HEK293 (cell line): Measurements from ENCODE around the gene KLHL28.

Experiments used
- CTCF ChIA-PET: fragments of 350-600 bp; formaldehyde crosslinking; extraction: SDS; loops from one replicate; lab custom pipeline; 2021; ENCODE audit warnings: antibody characterized with exemption; lab: Yijun Ruan, JAX
- POLR2A ChIA-PET: fragments of 300-600 bp; formaldehyde crosslinking; extraction: SDS; loops from one replicate; lab custom pipeline; 2020; ENCODE audit warnings: antibody characterized with exemption, inconsistent platforms; lab: Yijun Ruan, JAX
- H3K27ac ChIP-seq: fragments of 200-500 bp; sonication (Bioruptor generic); 2 replicates; pipeline ENCODE4 v1.5.1; 2014; ENCODE audit warnings: low read depth, low read length, control low read depth, inconsistent platforms; ENCODE audit errors: extremely low read depth
- H3K36me3 ChIP-seq, 2 experiments: fragments of 200-500 bp in 1 of 2; sonication (Bioruptor generic) in 1 of 2; 1 replicate in 1 of 2; 2 replicates in 1 of 2; pipeline ENCODE4 v1.5.1; 2014 to 2017; ENCODE audit warnings: inconsistent platforms in 2 of 2, low read length in 2 of 2; ENCODE audit not compliant: control insufficient read depth in 2 of 2, insufficient read depth in 1 of 2
- H3K4me1 ChIP-seq: fragments of 200-500 bp; sonication (Bioruptor generic); 2 replicates; pipeline ENCODE4 v1.5.1; 2014; ENCODE audit warnings: mild to moderate bottlenecking, low read length, inconsistent platforms; ENCODE audit not compliant: control insufficient read depth, insufficient read depth
- H3K4me3 ChIP-seq: 2 replicates; pipeline ENCODE4 v1.5.1; 2011; ENCODE audit warnings: low read depth, mild to moderate bottlenecking, control low read depth, low read length, moderate library complexity
- H3K9me3 ChIP-seq: fragments of 200-500 bp; sonication (Bioruptor generic); 2 replicates; pipeline ENCODE4 v1.5.1; 2014; ENCODE audit warnings: low read depth, low read length, inconsistent platforms; ENCODE audit not compliant: control insufficient read depth, insufficient read depth
- FEZF1 ChIP-seq: fragments of 450-650 bp; formaldehyde crosslinking; IDR thresholded peaks from 2 replicates; pipeline ENCODE4 v1.5.1; 2016; ENCODE audit warnings: missing biosample characterization, missing genetic modification characterization
- PRDM6 ChIP-seq: fragments of 450-650 bp; formaldehyde crosslinking; IDR thresholded peaks from 2 replicates; pipeline ENCODE4 v1.5.1; 2017; ENCODE audit warnings: missing biosample characterization, missing genetic modification characterization
- RBAK ChIP-seq: fragments of 450-650 bp; formaldehyde crosslinking; IDR thresholded peaks from 2 replicates; pipeline ENCODE4 v1.5.1; 2016; ENCODE audit warnings: missing biosample characterization, missing genetic modification characterization
- SALL2 ChIP-seq: fragments of 450-650 bp; formaldehyde crosslinking; IDR thresholded peaks from 2 replicates; pipeline ENCODE4 v1.5.0; 2017; ENCODE audit warnings: missing biosample characterization, mild to moderate bottlenecking, missing genetic modification characterization, borderline replicate concordance
- ZBTB26 ChIP-seq: fragments of 450-650 bp; formaldehyde crosslinking; optimal IDR thresholded peaks from 2 replicates; pipeline ENCODE3; 2016; ENCODE audit warnings: missing biosample characterization, mild to moderate bottlenecking, missing genetic modification characterization
- ZFP41 ChIP-seq: fragments of 450-650 bp; formaldehyde crosslinking; IDR thresholded peaks from 2 replicates; pipeline ENCODE4 v1.5.1; 2016; ENCODE audit warnings: missing biosample characterization, missing genetic modification characterization, borderline replicate concordance
- ZNF121 ChIP-seq: fragments of 450-650 bp; formaldehyde crosslinking; IDR thresholded peaks from 2 replicates; pipeline ENCODE4 v1.5.1; 2016; ENCODE audit warnings: missing biosample characterization, missing genetic modification characterization
- ZNF341 ChIP-seq: fragments of 450-650 bp; formaldehyde crosslinking; IDR thresholded peaks from 2 replicates; pipeline ENCODE4; 2016; ENCODE audit warnings: low read depth, missing biosample characterization, missing genetic modification characterization
- ZNF362 ChIP-seq: fragments of 450-650 bp; formaldehyde crosslinking; IDR thresholded peaks from 2 replicates; pipeline ENCODE4 v1.5.1; 2016; ENCODE audit warnings: missing biosample characterization, missing genetic modification characterization
- ZNF416 ChIP-seq: fragments of 450-650 bp; formaldehyde crosslinking; IDR thresholded peaks from 2 replicates; pipeline ENCODE4 v1.5.1; 2016; ENCODE audit warnings: missing biosample characterization, missing genetic modification characterization
- ZNF555 ChIP-seq: fragments of 450-650 bp; formaldehyde crosslinking; conservative IDR thresholded peaks from 2 replicates; pipeline ENCODE4 v1.5.1; 2017; ENCODE audit warnings: missing biosample characterization, mild to moderate bottlenecking, missing genetic modification characterization, inconsistent platforms
- ZNF560 ChIP-seq: fragments of 450-650 bp; formaldehyde crosslinking; IDR thresholded peaks from 2 replicates; pipeline ENCODE4 v1.5.1; 2017; ENCODE audit warnings: missing biosample characterization, missing genetic modification characterization, borderline replicate concordance
- ZNF645 ChIP-seq: fragments of 450-650 bp; formaldehyde crosslinking; IDR thresholded peaks from 2 replicates; pipeline ENCODE4; 2016; ENCODE audit warnings: missing biosample characterization, missing genetic modification characterization
- ZNF76 ChIP-seq: fragments of 450-650 bp; formaldehyde crosslinking; IDR thresholded peaks from 2 replicates; pipeline ENCODE4; 2016; ENCODE audit warnings: low read depth, missing biosample characterization, missing genetic modification characterization, borderline replicate concordance
- ZXDB ChIP-seq: fragments of 450-650 bp; formaldehyde crosslinking; IDR thresholded peaks from 2 replicates; pipeline ENCODE4 v1.5.1; 2016; ENCODE audit warnings: missing biosample characterization, missing genetic modification characterization
- TF ChIP-seq, protein P1 (sequence below): fragments of 450-650 bp; formaldehyde crosslinking; IDR thresholded peaks from 2 replicates; pipeline ENCODE4 v1.5.1; 2017; ENCODE audit warnings: missing biosample characterization, missing genetic modification characterization

The KLHL28 gene

DNA sequence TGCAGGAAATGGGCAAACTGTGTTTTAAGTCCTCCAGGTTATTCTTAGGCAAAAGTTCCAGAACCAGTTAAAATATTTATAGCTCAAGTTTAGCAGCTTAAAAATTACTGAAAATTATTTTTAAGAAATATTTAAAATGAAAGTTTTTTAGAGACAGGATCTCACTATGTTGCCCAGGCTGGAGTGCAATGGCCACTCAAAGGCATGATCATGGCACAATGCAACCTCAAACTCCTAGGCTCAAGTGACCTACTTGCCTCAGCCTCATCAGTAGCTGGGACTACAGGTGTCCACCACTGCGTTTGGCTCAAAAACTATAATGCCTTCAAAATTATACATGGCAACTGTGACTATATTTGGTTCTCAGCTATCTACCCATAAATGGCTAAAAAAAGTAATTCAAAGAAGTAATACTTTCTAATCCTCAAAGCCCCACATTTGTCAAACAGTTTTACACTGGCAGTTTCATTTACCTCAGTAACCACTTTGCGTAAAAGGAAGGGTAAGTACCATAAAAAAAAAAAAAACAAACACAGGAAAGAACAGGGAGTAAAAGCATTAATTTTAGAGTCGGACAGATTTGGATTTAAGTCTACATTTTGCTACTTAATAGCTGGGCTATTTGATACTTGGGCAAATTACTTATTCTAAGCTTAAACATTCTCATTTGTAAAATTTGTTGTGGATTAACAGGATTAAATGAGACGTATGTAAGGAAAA lies 9.2 kb downstream of the KLHL28 start:
- POLR2A ChIA-PET: interaction anchor here (0.8 kb wide), 1 partner anchor 9 kb away, joined by 8 read pairs; the partner anchor contains the start of gene KLHL28
- no peak for TF ChIP-seq ZNF416 (tag by site-specific recombination)
- no peak for TF ChIP-seq ZNF555 (tag by site-specific recombination)
- no peak for TF ChIP-seq ZNF341 (tag by site-specific recombination)
- TF ChIP-seq SALL2 (tag by site-specific recombination): no peak
- peak; percentile 54; the same call in 1 of the 2 replicates for TF ChIP-seq ZXDB (tag by site-specific recombination)
- TF ChIP-seq PRDM6 (tag by site-specific recombination): peak; percentile 76
- no peak for TF ChIP-seq ZFP41 (tag by site-specific recombination)
- no peak for TF ChIP-seq ZBTB26 (tag by site-specific recombination)
- TF ChIP-seq ZNF76: no peak
- TF ChIP-seq, protein P1, sequence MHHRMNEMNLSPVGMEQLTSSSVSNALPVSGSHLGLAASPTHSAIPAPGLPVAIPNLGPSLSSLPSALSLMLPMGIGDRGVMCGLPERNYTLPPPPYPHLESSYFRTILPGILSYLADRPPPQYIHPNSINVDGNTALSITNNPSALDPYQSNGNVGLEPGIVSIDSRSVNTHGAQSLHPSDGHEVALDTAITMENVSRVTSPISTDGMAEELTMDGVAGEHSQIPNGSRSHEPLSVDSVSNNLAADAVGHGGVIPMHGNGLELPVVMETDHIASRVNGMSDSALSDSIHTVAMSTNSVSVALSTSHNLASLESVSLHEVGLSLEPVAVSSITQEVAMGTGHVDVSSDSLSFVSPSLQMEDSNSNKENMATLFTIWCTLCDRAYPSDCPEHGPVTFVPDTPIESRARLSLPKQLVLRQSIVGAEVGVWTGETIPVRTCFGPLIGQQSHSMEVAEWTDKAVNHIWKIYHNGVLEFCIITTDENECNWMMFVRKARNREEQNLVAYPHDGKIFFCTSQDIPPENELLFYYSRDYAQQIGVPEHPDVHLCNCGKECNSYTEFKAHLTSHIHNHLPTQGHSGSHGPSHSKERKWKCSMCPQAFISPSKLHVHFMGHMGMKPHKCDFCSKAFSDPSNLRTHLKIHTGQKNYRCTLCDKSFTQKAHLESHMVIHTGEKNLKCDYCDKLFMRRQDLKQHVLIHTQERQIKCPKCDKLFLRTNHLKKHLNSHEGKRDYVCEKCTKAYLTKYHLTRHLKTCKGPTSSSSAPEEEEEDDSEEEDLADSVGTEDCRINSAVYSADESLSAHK (tag by site-specific recombination): peak; percentile 58; the same call in 1 of the 2 replicates
- no peak for TF ChIP-seq RBAK
- peak; percentile 48 for TF ChIP-seq FEZF1
- peak; percentile 49; the same call in 1 of the 2 replicates for TF ChIP-seq ZNF121 (tag by site-specific recombination)
- TF ChIP-seq ZNF560 (tag by site-specific recombination): no peak
- no peak for TF ChIP-seq ZNF362
- CTCF ChIA-PET: interaction anchor here (0.6 kb wide), 1 partner anchor 275 kb away, joined by 3 read pairs; no protein-coding TSS in a partner anchor

GRCh38 chr14:44951051-44951450 lies 10.7 kb downstream of the KLHL28 start:
- CTCF ChIA-PET: no interaction called here
- H3K4me3 ChIP-seq: no peak overlapping the region
- no peak for TF ChIP-seq ZNF645 (tag by site-specific recombination)
- TF ChIP-seq, protein P1 (tag by site-specific recombination): no peak
- no peak overlapping the region for H3K27ac ChIP-seq
- POLR2A ChIA-PET: no interaction called here
- H3K36me3 ChIP-seq: peaks cover 3 to 12% of the 10 kb centered on the region in 2 experiments
- no peaks in the 10 kb centered on the region for H3K9me3 ChIP-seq
- H3K4me1 ChIP-seq: peaks cover 18% of the 10 kb centered on the region

More for the DNA sequence above, 9.2 kb downstream of the KLHL28 start:
- Histone ChIP-seq H3K27ac (peak overlapping the region; percentile 22; the same call in 1 of the 2 replicates), H3K4me1 (peaks cover 21% of the 10 kb centered on the region), H3K9me3 (no peaks in the 10 kb centered on the region), H3K4me3 (no peak overlapping the region), H3K36me3 (peaks cover 0 to 7% of the 10 kb centered on the region in 2 experiments; a peak in 2 of 3 replicates)
